ENCODE data around the gene ARL16. TPM values are rescaled to one million over a fixed set of nuclear protein-coding genes. Genes with fewer than 3 reads are reported as not detected.

ARL16 gene
- total RNA-seq, 4 donors from 2014 or later = 4.4 to 36.9 (median 27.0) TPM

DNA sequence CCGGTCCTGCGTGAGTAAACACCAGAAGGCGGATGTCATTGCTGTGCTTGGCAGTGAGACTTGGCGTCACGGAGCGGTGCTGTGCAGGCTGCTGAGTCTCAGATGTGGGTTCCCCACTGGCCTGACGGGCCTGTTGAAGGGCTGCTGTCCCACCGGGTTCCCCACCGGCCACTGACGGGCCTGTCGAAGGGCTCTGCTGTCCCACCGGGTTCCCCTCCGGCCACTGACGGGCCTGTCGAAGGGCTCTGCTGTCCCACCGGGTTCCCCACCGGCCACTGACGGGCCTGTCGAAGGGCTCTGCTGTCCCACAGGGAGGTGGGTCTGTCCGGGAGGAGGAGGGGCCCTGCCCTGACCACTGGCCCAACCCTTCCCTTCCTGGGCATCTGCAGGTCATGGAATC is 3.0 kb upstream of the ARL16 start:
- Histone ChIP-seq H3K4me1 (peaks cover 7 to 19% of the 10 kb centered on the region in 2 donors), H3K27me3 (no peaks in the 10 kb centered on the region), H3K36me3 (no peaks in the 10 kb centered on the region), H3K27ac (no peak overlapping the region), H3K9me3 (no peaks in the 10 kb centered on the region), H3K4me3 (no peak overlapping the region)
- intact Hi-C loops (cut with DNase I; ENCODE audit: low total_unique reads) = no loop called here
- DNase-seq = no peak
- TF ChIP-seq, protein P1, sequence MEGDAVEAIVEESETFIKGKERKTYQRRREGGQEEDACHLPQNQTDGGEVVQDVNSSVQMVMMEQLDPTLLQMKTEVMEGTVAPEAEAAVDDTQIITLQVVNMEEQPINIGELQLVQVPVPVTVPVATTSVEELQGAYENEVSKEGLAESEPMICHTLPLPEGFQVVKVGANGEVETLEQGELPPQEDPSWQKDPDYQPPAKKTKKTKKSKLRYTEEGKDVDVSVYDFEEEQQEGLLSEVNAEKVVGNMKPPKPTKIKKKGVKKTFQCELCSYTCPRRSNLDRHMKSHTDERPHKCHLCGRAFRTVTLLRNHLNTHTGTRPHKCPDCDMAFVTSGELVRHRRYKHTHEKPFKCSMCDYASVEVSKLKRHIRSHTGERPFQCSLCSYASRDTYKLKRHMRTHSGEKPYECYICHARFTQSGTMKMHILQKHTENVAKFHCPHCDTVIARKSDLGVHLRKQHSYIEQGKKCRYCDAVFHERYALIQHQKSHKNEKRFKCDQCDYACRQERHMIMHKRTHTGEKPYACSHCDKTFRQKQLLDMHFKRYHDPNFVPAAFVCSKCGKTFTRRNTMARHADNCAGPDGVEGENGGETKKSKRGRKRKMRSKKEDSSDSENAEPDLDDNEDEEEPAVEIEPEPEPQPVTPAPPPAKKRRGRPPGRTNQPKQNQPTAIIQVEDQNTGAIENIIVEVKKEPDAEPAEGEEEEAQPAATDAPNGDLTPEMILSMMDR (IDR thresholded peaks at IDR 0.05) = no peak
- TF ChIP-seq POLR2A (IDR thresholded peaks at IDR 0.05) = no peak

DNA sequence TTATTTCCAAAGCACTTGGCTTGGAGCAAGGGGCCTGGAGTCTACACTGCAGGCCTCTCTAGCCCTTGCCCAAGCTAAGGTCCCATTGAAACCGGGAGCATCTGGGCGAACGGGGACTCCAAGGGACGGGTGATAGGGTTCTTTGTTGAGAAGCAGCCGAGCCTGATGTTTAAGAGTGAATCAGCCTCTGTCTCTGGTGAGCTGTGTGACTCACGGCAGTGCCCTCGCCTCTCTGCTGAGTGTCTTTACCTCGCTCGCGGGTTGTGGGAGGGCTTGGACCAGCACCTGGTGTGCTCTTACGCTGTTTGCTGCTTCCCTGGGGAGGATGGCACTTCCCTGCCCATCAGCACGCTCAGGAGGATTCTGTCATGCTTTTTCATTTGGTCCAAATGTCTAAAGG is 1.5 kb upstream of the ARL16 start:
- H3K36me3 ChIP-seq = no peaks in the 10 kb centered on the region
- no peak for DNase-seq
- peaks cover 7 to 19% of the 10 kb centered on the region in 2 donors for H3K4me1 ChIP-seq
- TF ChIP-seq, protein P1 (IDR thresholded peaks at IDR 0.05) = no peak
- TF ChIP-seq POLR2A (IDR thresholded peaks at IDR 0.05) = no peak
- H3K4me3 ChIP-seq = peak overlapping the region; percentile 88 to 99
- H3K9me3 ChIP-seq = no peaks in the 10 kb centered on the region
- H3K27ac ChIP-seq = no peak overlapping the region
- intact Hi-C loops (cut with DNase I; ENCODE audit: low total_unique reads) = no loop called here
- no peaks in the 10 kb centered on the region for H3K27me3 ChIP-seq

DNA sequence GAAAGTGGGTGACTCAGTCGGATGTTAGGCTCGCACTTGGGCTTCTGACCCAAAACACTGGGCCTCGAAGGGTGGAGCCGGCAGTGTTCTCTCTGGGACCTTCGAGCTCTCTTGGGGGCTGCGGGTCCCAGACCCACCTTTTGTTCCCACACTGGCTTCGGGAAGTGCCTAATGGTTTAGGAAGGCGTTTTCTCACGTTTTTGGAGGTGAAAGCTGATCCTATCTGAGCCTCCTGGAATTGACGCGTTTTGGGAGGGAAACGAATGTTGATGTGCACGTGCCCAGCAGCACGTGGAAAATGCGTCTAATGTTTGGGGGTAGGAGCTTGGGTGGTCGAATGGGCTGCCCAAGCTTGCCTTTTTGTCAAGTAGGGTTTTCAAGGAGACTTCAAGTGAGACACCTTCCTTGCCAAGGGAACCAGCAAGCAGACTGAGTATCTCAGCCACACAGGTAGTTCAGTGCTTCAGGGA is 880 bp upstream of the ARL16 start:
- H3K36me3 ChIP-seq = no peaks in the 10 kb centered on the region
- TF ChIP-seq POLR2A (IDR thresholded peaks at IDR 0.05) = no peak
- TF ChIP-seq, protein P1 (IDR thresholded peaks at IDR 0.05) = no peak
- no peaks in the 10 kb centered on the region for H3K27me3 ChIP-seq
- H3K4me1 ChIP-seq = peaks cover 7 to 19% of the 10 kb centered on the region in 2 donors
- peak overlapping the region; percentile 42 to 73 for H3K27ac ChIP-seq
- H3K9me3 ChIP-seq = no peaks in the 10 kb centered on the region
- intact Hi-C loops (cut with DNase I; ENCODE audit: low total_unique reads) = no loop called here
- peak overlapping the region; percentile 88 to 99 for H3K4me3 ChIP-seq
- no peak for DNase-seq

DNA sequence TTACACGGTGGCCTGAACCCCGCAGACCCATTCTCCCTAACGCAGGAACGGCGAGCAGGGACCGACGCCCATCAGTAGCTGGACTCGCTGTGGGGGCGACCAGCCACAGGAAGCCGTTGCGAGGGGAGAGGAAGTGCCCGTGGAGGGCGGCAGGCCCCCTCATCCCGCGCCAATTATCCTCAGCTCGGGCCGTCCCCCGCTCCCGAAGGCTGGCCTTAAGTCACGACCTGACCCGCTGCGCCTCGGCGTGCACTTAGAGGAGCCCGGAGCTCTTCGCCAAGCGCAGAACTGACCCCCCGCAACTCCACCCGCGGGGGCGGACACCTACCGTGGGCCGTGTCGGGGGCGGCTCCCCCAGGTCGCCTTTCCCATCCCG is 401 bp downstream of the ARL16 start:
- Histone ChIP-seq H3K27me3 (no peaks in the 10 kb centered on the region), H3K9me3 (no peaks in the 10 kb centered on the region), H3K36me3 (no peaks in the 10 kb centered on the region), H3K4me1 (peaks cover 7 to 19% of the 10 kb centered on the region in 2 donors), H3K27ac (peak overlapping the region; percentile 73 to 86), H3K4me3 (peak overlapping the region; percentile 88 to 99)
- no peak for TF ChIP-seq POLR2A (IDR thresholded peaks at IDR 0.05)
- TF ChIP-seq, protein P1 (IDR thresholded peaks at IDR 0.05) = no peak
- intact Hi-C loops (cut with DNase I; ENCODE audit: low total_unique reads) = no loop called here
- DNase-seq = no peak

DNA sequence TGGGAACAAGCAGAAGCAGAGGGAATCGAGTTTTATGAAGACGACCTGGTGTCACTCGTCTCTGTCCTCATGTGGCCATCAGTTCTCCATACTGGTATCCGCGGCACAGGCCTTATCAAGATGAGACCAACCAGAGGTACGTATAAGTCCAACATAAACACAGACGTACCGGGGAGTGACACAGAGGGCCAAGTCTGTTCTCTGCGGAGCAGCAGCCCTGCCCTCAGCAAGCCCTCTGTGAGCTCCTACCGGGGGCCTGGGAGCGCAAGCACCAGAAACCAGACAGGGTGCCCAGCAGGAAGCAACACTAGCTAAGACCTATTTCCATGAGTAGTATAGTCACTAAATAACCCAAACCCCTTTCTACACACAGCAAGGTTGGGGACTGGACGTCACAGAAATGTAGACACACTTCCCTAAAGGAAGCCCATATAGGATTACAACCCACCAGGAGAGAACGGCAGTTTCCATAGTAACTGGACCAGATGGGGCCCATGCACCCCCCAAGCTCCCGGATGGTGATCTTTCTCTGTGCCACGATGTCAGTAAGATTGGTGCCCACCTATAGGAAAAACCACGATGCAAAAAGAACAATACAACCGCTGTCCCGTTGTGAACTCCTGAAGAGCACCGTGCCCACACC is 911 bp downstream of the ARL16 start:
- intact Hi-C loops (cut with DNase I; ENCODE audit: low total_unique reads) = no loop called here
- peak overlapping the region; percentile 73 to 86 for H3K27ac ChIP-seq
- DNase-seq = no peak
- peak overlapping the region; percentile 88 to 99 for H3K4me3 ChIP-seq
- H3K4me1 ChIP-seq = peaks cover 7 to 19% of the 10 kb centered on the region in 2 donors
- H3K36me3 ChIP-seq = no peaks in the 10 kb centered on the region
- H3K27me3 ChIP-seq = no peaks in the 10 kb centered on the region
- TF ChIP-seq, protein P1 (IDR thresholded peaks at IDR 0.05) = no peak
- TF ChIP-seq POLR2A (IDR thresholded peaks at IDR 0.05) = no peak
- no peaks in the 10 kb centered on the region for H3K9me3 ChIP-seq

Measured in uterus (tissue), 4 donors.